DND-41 (cell line): ENCODE data around the gene MAP2K2.

Source experiments
- ATAC-seq: fragments of 200-7000 bp; cut with Tn5 transposase; 3 replicates; pipeline ENCODE4 v1.9.1; 2021; ENCODE audit warnings: low read depth; ENCODE audit not compliant: insufficient read depth
- DNase-seq: peaks from one replicate; pipeline ENCODE4 v3.0.0-alpha.2; 2020
- H2AFZ ChIP-seq: 2 replicates; pipeline ENCODE4 v1.6.0; 2012; ENCODE audit warnings: low read depth, low read length
- H3K27ac ChIP-seq: 2 replicates; pipeline ENCODE4 v1.5.1; 2012; ENCODE audit warnings: low read length, inconsistent platforms
- H3K27me3 ChIP-seq: fragments of 200-600 bp; sonication (generic); 2 replicates; pipeline ENCODE4 v1.6.0; 2012; ENCODE audit warnings: low read length, mild to moderate bottlenecking, inconsistent platforms; ENCODE audit not compliant: insufficient read depth, poor library complexity
- H3K36me3 ChIP-seq: 2 replicates; pipeline ENCODE4 v1.5.1; 2012; ENCODE audit warnings: low read length, inconsistent platforms; ENCODE audit not compliant: insufficient read depth
- H3K4me1 ChIP-seq: 2 replicates; pipeline ENCODE4 v1.5.1; 2012; ENCODE audit warnings: mild to moderate bottlenecking, low read length; ENCODE audit not compliant: insufficient read depth
- H3K4me2 ChIP-seq: 2 replicates; pipeline ENCODE4 v1.6.0; 2012; ENCODE audit warnings: mild to moderate bottlenecking, moderate library complexity, low read length, inconsistent platforms; ENCODE audit not compliant: insufficient read depth
- H3K4me3 ChIP-seq, 2 experiments: fragments of 200-600 bp in 1 of 2; shearing (Covaris generic) in 1 of 2; 2 replicates each; pipeline ENCODE4 v1.5.1; 2012 to 2016; ENCODE audit warnings: inconsistent platforms in 2 of 2, low read length in 2 of 2, mild to moderate bottlenecking in 2 of 2, low read depth in 1 of 2, moderate library complexity in 1 of 2
- H3K79me2 ChIP-seq: 2 replicates; pipeline ENCODE4 v1.6.0; 2012; ENCODE audit warnings: low read length, inconsistent platforms; ENCODE audit not compliant: insufficient read depth
- H3K9ac ChIP-seq: 2 replicates; pipeline ENCODE4 v1.6.0; 2012; ENCODE audit warnings: low read depth, mild to moderate bottlenecking, inconsistent platforms, low read length, moderate library complexity
- H3K9me3 ChIP-seq: 2 replicates; pipeline ENCODE4 v1.5.1; 2012; ENCODE audit warnings: low read length, moderate library complexity, mild to moderate bottlenecking, inconsistent platforms; ENCODE audit not compliant: insufficient read depth, severe bottlenecking
- H4K20me1 ChIP-seq: 2 replicates; pipeline ENCODE4 v1.6.0; 2012; ENCODE audit warnings: low read length; ENCODE audit not compliant: insufficient read depth
- CTCF ChIP-seq: IDR thresholded peaks from 2 replicates; pipeline ENCODE4 v1.5.1; 2012; ENCODE audit warnings: borderline replicate concordance, low read length, moderate library complexity, mild to moderate bottlenecking; ENCODE audit not compliant: poor library complexity, severe bottlenecking; ENCODE audit errors: extremely low read depth
- EZH2 ChIP-seq: IDR thresholded peaks from 3 replicates; pipeline ENCODE4 v1.6.1; 2012; ENCODE audit warnings: borderline replicate concordance, low read depth, mild to moderate bottlenecking, moderate library complexity, low read length, inconsistent platforms; ENCODE audit not compliant: severe bottlenecking

The MAP2K2 gene

GRCh38 chr19:4121273-4121612 is 2.7 kb downstream of the MAP2K2 start:
- H3K9me3 ChIP-seq: no peaks in the 10 kb centered on the region
- H4K20me1 ChIP-seq: peaks cover 43% of the 10 kb centered on the region
- H3K27ac ChIP-seq: no peak overlapping the region
- H3K9ac ChIP-seq: no peak overlapping the region
- peaks cover 28% of the 10 kb centered on the region for H3K4me1 ChIP-seq
- no peak for DNase-seq
- no peak for ATAC-seq
- TF ChIP-seq CTCF (no peak), EZH2 (no peak)
- no peak overlapping the region for H3K4me3 ChIP-seq
- peaks cover 37% of the 10 kb centered on the region for H3K36me3 ChIP-seq
- H3K79me2 ChIP-seq: peaks cover 68% of the 10 kb centered on the region
- H3K27me3 ChIP-seq: no peaks in the 10 kb centered on the region
- H2AFZ ChIP-seq: no peak overlapping the region
- H3K4me2 ChIP-seq: peak overlapping the region; percentile 39; the same call in 1 of the 2 replicates

- peak overlapping the region; percentile 39; the same call in 1 of the 2 replicates for H3K4me2 ChIP-seq
- H3K36me3 ChIP-seq: peaks cover 42% of the 10 kb centered on the region
- DNase-seq (no peak), ATAC-seq (no peak)
- H3K27ac ChIP-seq: no peak overlapping the region
- peaks cover 46% of the 10 kb centered on the region for H4K20me1 ChIP-seq
- H3K79me2 ChIP-seq: peaks cover 71% of the 10 kb centered on the region
- H3K27me3 ChIP-seq: no peaks in the 10 kb centered on the region
- peaks cover 28% of the 10 kb centered on the region for H3K4me1 ChIP-seq
- H3K9ac ChIP-seq: no peak overlapping the region
- no peaks in the 10 kb centered on the region for H3K9me3 ChIP-seq
- no peak overlapping the region for H2AFZ ChIP-seq
- TF ChIP-seq EZH2: no peak
- no peak for TF ChIP-seq CTCF
- H3K4me3 ChIP-seq: no peak overlapping the region
Measured at GRCh38 chr19:4120559-4121272, 3.2 kb downstream of the MAP2K2 start.

- Histone ChIP-seq H3K9ac (no peak overlapping the region), H3K27ac (no peak overlapping the region), H2AFZ (no peak overlapping the region), H3K9me3 (no peaks in the 10 kb centered on the region), H3K4me3 (no peak overlapping the region), H3K4me2 (no peak overlapping the region), H3K79me2 (peaks cover 79% of the 10 kb centered on the region), H3K27me3 (no peaks in the 10 kb centered on the region), H3K4me1 (peaks cover 27% of the 10 kb centered on the region), H3K36me3 (peaks cover 52% of the 10 kb centered on the region), H4K20me1 (peaks cover 53% of the 10 kb centered on the region)
- DNase-seq (no peak), ATAC-seq (no peak)
- TF ChIP-seq EZH2: no peak
- TF ChIP-seq CTCF: no peak
Measured at GRCh38 chr19:4119763-4120162, 4.2 kb downstream of the MAP2K2 start.
